Activated T-cell treated with anti-CD3 and anti-CD28 coated beads, Interleukin-2, amount 50 U/mL, for 72 hours (primary cell): ENCODE results near the gene PLEKHM2. TPM values are rescaled to one million over a fixed set of nuclear protein-coding genes. Genes with fewer than 3 reads are reported as not detected.
"Not testable (repeated sequence)": the region's sequence is repeated elsewhere in the genome, so short reads cannot be mapped to it uniquely, and the experiment has no call there.

ENCODE experiments used
- ATAC-seq, 2 donors: fragments of 150-1000 bp; cut with Tn5 transposase; replicated peaks in 1 of 2; 2 replicates each; pipeline ENCODE4 v1.10.0; 2021; ENCODE audit warnings: moderate library complexity in 2 of 2, mild to moderate bottlenecking in 1 of 2
- DNase-seq, 2 donors: peaks; one replicate each; pipeline ENCODE4 v3.0.0; 2021 to 2022; ENCODE audit warnings: mixed read lengths in 1 of 2
- H3K27ac Mint-ChIP-seq: one replicate; pipeline ENCODE4 v1.8.0; 2022; ENCODE audit warnings: mild to moderate bottlenecking, moderate library complexity, mixed read lengths
- H3K27me3 Mint-ChIP-seq: one replicate; pipeline ENCODE4 v1.8.0; 2022; ENCODE audit warnings: low read depth, mixed read lengths
- H3K36me3 Mint-ChIP-seq, 2 donors: one replicate each; pipeline ENCODE4 v1.8.0; 2022; ENCODE audit warnings: mixed read lengths in 2 of 2, mild to moderate bottlenecking in 1 of 2; ENCODE audit not compliant: insufficient read depth in 2 of 2
- H3K4me1 Mint-ChIP-seq: one replicate; pipeline ENCODE4 v1.8.0; 2022; ENCODE audit warnings: low read depth, mixed read lengths
- H3K4me3 Mint-ChIP-seq, 2 donors: one replicate each; pipeline ENCODE4 v1.8.0; 2022; ENCODE audit warnings: mild to moderate bottlenecking in 2 of 2, mixed read lengths in 2 of 2, moderate library complexity in 2 of 2
- H3K9me3 Mint-ChIP-seq, 2 donors: one replicate each; pipeline ENCODE4 v1.8.0; 2022; ENCODE audit warnings: mixed read lengths in 2 of 2
- total RNA-seq, 2 donors: library from RNA; stranded (reverse); gene quantifications; one replicate each; pipeline ENCODE4 v1.2.3, GENCODE V29; 2022

The PLEKHM2 gene
- 10 to 100 TPM; 79.7 to 82.7 TPM for total RNA-seq

GRCh38 chr1:15684042-15684461, at the start of gene PLEKHM2:
TSS of gene PLEKHM2 (plus strand) at chr1:15684320. CDS start at chr1:15684559, 239 bp downstream.
- ATAC-seq = peak; percentile 68 to 77
- Mint-ChIP-seq H3K4me1 (peaks cover 56% of the 10 kb centered on the region), H3K9me3 (no peaks in the 10 kb centered on the region), H3K27ac (peak within 1 kb of the TSS; percentile 85), H3K36me3 (peaks cover 4 to 10% of the 10 kb centered on the region in 2 donors), H3K4me3 (peak within 1 kb of the TSS; percentile 87 to 92), H3K27me3 (no peaks in the 10 kb centered on the region)
- DNase-seq = peak; percentile 54 to 75

GRCh38 chr1:15636436-15636835, 47.7 kb upstream of the PLEKHM2 start:
- DNase-seq (no peak), ATAC-seq (no peak)
- Mint-ChIP-seq H3K9me3 (no peaks in the 10 kb centered on the region), H3K27me3 (no peaks in the 10 kb centered on the region), H3K4me1 (no peaks in the 10 kb centered on the region), H3K36me3 (peaks cover 3 to 33% of the 10 kb centered on the region in 2 donors), H3K4me3 (no peak overlapping the region), H3K27ac (no peak overlapping the region)

- peaks cover 2 to 29% of the 10 kb centered on the region in 2 donors for H3K36me3 Mint-ChIP-seq
- no peak for DNase-seq
Observed at GRCh38 chr1:15637826-15638225, 46.3 kb upstream of the PLEKHM2 start.

GRCh38 chr1:15639262-15639661, 44.9 kb upstream of the PLEKHM2 start:
- ATAC-seq (no peak), DNase-seq (no peak)
- Mint-ChIP-seq H3K27me3 (no peaks in the 10 kb centered on the region), H3K9me3 (no peaks in the 10 kb centered on the region), H3K4me3 (no peak overlapping the region), H3K27ac (no peak overlapping the region), H3K4me1 (no peaks in the 10 kb centered on the region), H3K36me3 (peaks cover 9 to 32% of the 10 kb centered on the region in 2 donors)

More at GRCh38 chr1:15637826-15638225, 46.3 kb upstream of the PLEKHM2 start:
- H3K4me3 Mint-ChIP-seq = no peak overlapping the region
- H3K27me3 Mint-ChIP-seq = no peaks in the 10 kb centered on the region
- H3K27ac Mint-ChIP-seq = no peak overlapping the region
- no peak for ATAC-seq
- no peaks in the 10 kb centered on the region for H3K4me1 Mint-ChIP-seq
- H3K9me3 Mint-ChIP-seq = no peaks in the 10 kb centered on the region

- H3K9me3 Mint-ChIP-seq = no peaks in the 10 kb centered on the region
- DNase-seq (no peak), ATAC-seq (no peak)
- H3K4me3 Mint-ChIP-seq = no peak overlapping the region
- H3K36me3 Mint-ChIP-seq = peaks cover 10 to 30% of the 10 kb centered on the region in 2 donors
- H3K27me3 Mint-ChIP-seq = no peaks in the 10 kb centered on the region
- H3K27ac Mint-ChIP-seq = no peak overlapping the region
- no peaks in the 10 kb centered on the region for H3K4me1 Mint-ChIP-seq
Observed at GRCh38 chr1:15639931-15640330, 44.2 kb upstream of the PLEKHM2 start.

GRCh38 chr1:15640667-15641066, 43.5 kb upstream of the PLEKHM2 start:
- DNase-seq (no peak), ATAC-seq (no peak)
- no peaks in the 10 kb centered on the region for H3K27me3 Mint-ChIP-seq
- H3K4me3 Mint-ChIP-seq = no peak overlapping the region
- H3K36me3 Mint-ChIP-seq = peaks cover 13 to 30% of the 10 kb centered on the region in 2 donors
- no peak overlapping the region for H3K27ac Mint-ChIP-seq
- H3K9me3 Mint-ChIP-seq = no peaks in the 10 kb centered on the region
- no peaks in the 10 kb centered on the region for H3K4me1 Mint-ChIP-seq

- DNase-seq = no peak
- Mint-ChIP-seq H3K27ac (no peak overlapping the region), H3K4me3 (no peak overlapping the region), H3K36me3 (peaks cover 5 to 22% of the 10 kb centered on the region in 2 donors), H3K9me3 (no peaks in the 10 kb centered on the region), H3K27me3 (no peaks in the 10 kb centered on the region), H3K4me1 (no peaks in the 10 kb centered on the region)
- no peak for ATAC-seq
Observed at GRCh38 chr1:15649937-15650336, 34.2 kb upstream of the PLEKHM2 start.

- Mint-ChIP-seq H3K4me1 (no peaks in the 10 kb centered on the region), H3K27me3 (no peaks in the 10 kb centered on the region), H3K36me3 (peaks cover 2 to 19% of the 10 kb centered on the region in 2 donors), H3K27ac (no peak overlapping the region), H3K9me3 (no peaks in the 10 kb centered on the region), H3K4me3 (no peak overlapping the region)
- no peak for DNase-seq
- no peak for ATAC-seq
Observed at GRCh38 chr1:15650433-15650832, 33.7 kb upstream of the PLEKHM2 start.

GRCh38 chr1:15652130-15652529, 32.0 kb upstream of the PLEKHM2 start:
- H3K27me3 Mint-ChIP-seq, DNase-seq, ATAC-seq, H3K4me3 Mint-ChIP-seq, H3K4me1 Mint-ChIP-seq, H3K27ac Mint-ChIP-seq, H3K9me3 Mint-ChIP-seq: not testable (repeated sequence)
- H3K36me3 Mint-ChIP-seq = peaks cover 2 to 21% of the 10 kb centered on the region in 2 donors

GRCh38 chr1:15654091-15654690, 29.9 kb upstream of the PLEKHM2 start:
- H3K9me3 Mint-ChIP-seq = no peaks in the 10 kb centered on the region
- no peak for DNase-seq
- ATAC-seq = no peak
- no peaks in the 10 kb centered on the region for H3K27me3 Mint-ChIP-seq
- H3K4me3 Mint-ChIP-seq = no peak overlapping the region
- H3K27ac Mint-ChIP-seq = no peak overlapping the region
- H3K36me3 Mint-ChIP-seq = peaks cover 0 to 18% of the 10 kb centered on the region in 2 donors
- H3K4me1 Mint-ChIP-seq = no peaks in the 10 kb centered on the region

- ATAC-seq (no peak), DNase-seq (no peak)
- Mint-ChIP-seq H3K27ac (no peak overlapping the region), H3K27me3 (no peaks in the 10 kb centered on the region), H3K4me3 (no peak overlapping the region), H3K4me1 (no peaks in the 10 kb centered on the region), H3K36me3 (peaks cover 0 to 23% of the 10 kb centered on the region in 2 donors), H3K9me3 (no peaks in the 10 kb centered on the region)
Observed at GRCh38 chr1:15656464-15656863, 27.7 kb upstream of the PLEKHM2 start.

- H3K36me3 Mint-ChIP-seq = peaks cover 0 to 23% of the 10 kb centered on the region in 2 donors
- ATAC-seq (no peak), DNase-seq (no peak)
- H3K9me3 Mint-ChIP-seq = no peaks in the 10 kb centered on the region
- no peaks in the 10 kb centered on the region for H3K4me1 Mint-ChIP-seq
- no peaks in the 10 kb centered on the region for H3K27me3 Mint-ChIP-seq
- H3K27ac Mint-ChIP-seq = no peak overlapping the region
- no peak overlapping the region for H3K4me3 Mint-ChIP-seq
Observed at GRCh38 chr1:15657021-15657420, 27.1 kb upstream of the PLEKHM2 start.

- Mint-ChIP-seq H3K9me3 (no peaks in the 10 kb centered on the region), H3K27me3 (no peaks in the 10 kb centered on the region), H3K27ac (no peak overlapping the region), H3K4me3 (no peak overlapping the region), H3K36me3 (peaks cover 0 to 23% of the 10 kb centered on the region in 2 donors), H3K4me1 (no peaks in the 10 kb centered on the region)
- ATAC-seq (no peak), DNase-seq (no peak)
Observed at GRCh38 chr1:15660151-15660550, 24.0 kb upstream of the PLEKHM2 start.

GRCh38 chr1:15662477-15662876, 21.6 kb upstream of the PLEKHM2 start:
- H3K4me1 Mint-ChIP-seq = no peaks in the 10 kb centered on the region
- H3K36me3 Mint-ChIP-seq = peaks cover 0 to 17% of the 10 kb centered on the region in 2 donors
- no peaks in the 10 kb centered on the region for H3K27me3 Mint-ChIP-seq
- no peak overlapping the region for H3K27ac Mint-ChIP-seq
- H3K4me3 Mint-ChIP-seq = no peak overlapping the region
- H3K9me3 Mint-ChIP-seq = no peaks in the 10 kb centered on the region
- ATAC-seq (no peak), DNase-seq (no peak)
